Liver (tissue), 9 donors: ENCODE measurements around the gene CHST1. TPM values are rescaled to one million over a fixed set of nuclear protein-coding genes. Genes with fewer than 3 reads are reported as not detected.

Experiments used
- DNase-seq: peaks from one replicate; pipeline ENCODE4 v3.0.0-alpha.2; 2017; ENCODE audit warnings: low spot score
- H3K27ac ChIP-seq, 2 donors: one replicate each; pipeline ENCODE4 v1.7.0; 2013; ENCODE audit warnings: inconsistent platforms in 2 of 2, low read length in 2 of 2, control low read depth in 1 of 2, low read depth in 1 of 2, mild to moderate bottlenecking in 1 of 2
- H3K27me3 ChIP-seq, 4 donors: one replicate each; pipeline versions ENCODE4 v1.6.1 to v1.7.0; 2013; ENCODE audit warnings: low read length in 3 of 4, inconsistent platforms in 1 of 4, mild to moderate bottlenecking in 1 of 4, moderate library complexity in 1 of 4; ENCODE audit not compliant: control insufficient read depth in 4 of 4, insufficient read depth in 4 of 4
- H3K36me3 ChIP-seq, 4 donors: one replicate each; pipeline versions ENCODE4 v1.6.1 to v1.7.0; 2013; ENCODE audit warnings: low read length in 3 of 4, mild to moderate bottlenecking in 3 of 4, low read depth in 1 of 4, moderate library complexity in 1 of 4; ENCODE audit not compliant: control insufficient read depth in 4 of 4, insufficient read depth in 3 of 4
- H3K4me1 ChIP-seq, 4 donors: one replicate each; pipeline versions ENCODE4 v1.6.1 to v1.7.0; 2013; ENCODE audit warnings: low read length in 3 of 4, mild to moderate bottlenecking in 3 of 4, moderate library complexity in 1 of 4; ENCODE audit not compliant: control insufficient read depth in 4 of 4, insufficient read depth in 4 of 4
- H3K4me3 ChIP-seq, 3 donors: one replicate each; pipeline versions ENCODE4 v1.6.1 to v1.7.0; 2013; ENCODE audit warnings: low read length in 3 of 3, control low read depth in 1 of 3, low read depth in 1 of 3, mild to moderate bottlenecking in 1 of 3
- H3K9ac ChIP-seq, 2 donors: one replicate each; pipeline ENCODE4 v1.7.0; 2013; ENCODE audit warnings: low read length in 2 of 2, mild to moderate bottlenecking in 2 of 2, moderate library complexity in 2 of 2, control low read depth in 1 of 2, low read depth in 1 of 2
- H3K9me3 ChIP-seq, 4 donors: one replicate each; pipeline versions ENCODE4 v1.6.1 to v1.7.0; 2013; ENCODE audit warnings: low read length in 3 of 4; ENCODE audit not compliant: control insufficient read depth in 4 of 4
- ATF3 ChIP-seq: IDR thresholded peaks from 2 replicates; pipeline ENCODE4 v1.6.1; 2016; ENCODE audit warnings: antibody characterized with exemption
- EGR1 ChIP-seq, 2 donors: IDR thresholded peaks; 2 replicates each; pipeline ENCODE4 v1.6.1; 2016 to 2018; ENCODE audit warnings: antibody characterized with exemption in 2 of 2, low read depth in 2 of 2
- FOXA1 ChIP-seq: IDR thresholded peaks from 2 replicates; pipeline ENCODE4 v1.6.1; 2016; ENCODE audit warnings: antibody characterized with exemption
- FOXA2 ChIP-seq: IDR thresholded peaks from 2 replicates; pipeline ENCODE4 v1.6.1; 2016; ENCODE audit warnings: antibody characterized with exemption
- GABPA ChIP-seq, 2 donors: IDR thresholded peaks in 1 of 2; conservative IDR thresholded peaks in 1 of 2; 2 replicates each; pipeline ENCODE4 v1.6.1; 2016; ENCODE audit warnings: antibody characterized with exemption in 2 of 2, mild to moderate bottlenecking in 1 of 2, moderate library complexity in 1 of 2
- HNF4A ChIP-seq, 2 donors: conservative IDR thresholded peaks; 2 replicates each; pipeline ENCODE4 v1.6.1; 2016; ENCODE audit warnings: antibody characterized with exemption in 2 of 2, mild to moderate bottlenecking in 2 of 2
- HNF4G ChIP-seq: IDR thresholded peaks from 2 replicates; pipeline ENCODE4 v1.6.1; 2016; ENCODE audit warnings: antibody characterized with exemption
- JUND ChIP-seq, 2 donors: IDR thresholded peaks; 2 replicates each; pipeline ENCODE4 v1.6.1; 2016; ENCODE audit warnings: antibody characterized with exemption in 2 of 2
- MAX ChIP-seq: IDR thresholded peaks from 2 replicates; pipeline ENCODE4 v1.6.1; 2016; ENCODE audit warnings: antibody characterized with exemption
- NR2F2 ChIP-seq: IDR thresholded peaks from 2 replicates; pipeline ENCODE4 v1.6.1; 2016; ENCODE audit warnings: antibody characterized with exemption
- RAD21 ChIP-seq, 2 donors: IDR thresholded peaks; 2 replicates each; pipeline ENCODE4 v1.6.1; 2016; ENCODE audit warnings: antibody characterized with exemption in 2 of 2, mild to moderate bottlenecking in 2 of 2
- REST ChIP-seq: IDR thresholded peaks from 2 replicates; pipeline ENCODE4 v1.6.1; 2016; ENCODE audit warnings: antibody characterized with exemption, mild to moderate bottlenecking
- RXRA ChIP-seq, 2 donors: IDR thresholded peaks; 2 replicates each; pipeline ENCODE4 v1.6.1; 2017 to 2018; ENCODE audit warnings: antibody characterized with exemption in 2 of 2, mild to moderate bottlenecking in 1 of 2
- SP1 ChIP-seq: IDR thresholded peaks from 2 replicates; pipeline ENCODE4 v1.6.1; 2018; ENCODE audit warnings: antibody characterized with exemption, mild to moderate bottlenecking
- YY1 ChIP-seq: IDR thresholded peaks from 2 replicates; pipeline ENCODE4 v1.6.1; 2016; ENCODE audit warnings: antibody characterized with exemption, mild to moderate bottlenecking
- WGBS: extraction: QIAGEN DNeasy Blood & Tissue Kit; methylation state at CpG from one replicate; pipeline ENCODE4 v1.1.7; 2013; 5-methylcytosine and 5-hydroxymethylcytosine counted together
- polyA plus RNA-seq, 2 donors: library from polyadenylated mRNA; stranded (reverse) in 1 of 2; unstranded in 1 of 2; fragments of 200-250 nt in 1 of 2; fragments of >200 nt in 1 of 2; fragmentation: Nextera tagmentation in 1 of 2; extraction: Ambion mirVana in 1 of 2; gene quantifications; one replicate each; pipeline versions ENCODE4 v1.2.1 to v1.2.3, GENCODE V29; 2013 to 2015
- total RNA-seq, 2 donors: library from RNA; depleted of rRNA; stranded (reverse); fragments of >200 nt; gene quantifications; one replicate each; pipeline ENCODE4 v1.2.3, GENCODE V29; 2014
- TF ChIP-seq, protein P1 (sequence below): IDR thresholded peaks from 2 replicates; pipeline ENCODE4 v1.6.1; 2016; ENCODE audit warnings: antibody characterized with exemption
- TF ChIP-seq, protein P2 (sequence below): fragments of 150-350 bp; IDR thresholded peaks from 2 replicates; pipeline ENCODE4 v1.5.1; 2017; ENCODE audit warnings: improper control_type of control experiment, low read depth, low read length; ENCODE audit not compliant: missing input control
- donor health status: healthy.
- donor health status: healthy.
- donor health status: healthy.
- donor health status: healthy.
- donor health status: healthy.

The CHST1 gene
- total and polyA plus RNA-seq, 4 donors, result 0.23 to 0.81 (median 0.45) TPM

DNA sequence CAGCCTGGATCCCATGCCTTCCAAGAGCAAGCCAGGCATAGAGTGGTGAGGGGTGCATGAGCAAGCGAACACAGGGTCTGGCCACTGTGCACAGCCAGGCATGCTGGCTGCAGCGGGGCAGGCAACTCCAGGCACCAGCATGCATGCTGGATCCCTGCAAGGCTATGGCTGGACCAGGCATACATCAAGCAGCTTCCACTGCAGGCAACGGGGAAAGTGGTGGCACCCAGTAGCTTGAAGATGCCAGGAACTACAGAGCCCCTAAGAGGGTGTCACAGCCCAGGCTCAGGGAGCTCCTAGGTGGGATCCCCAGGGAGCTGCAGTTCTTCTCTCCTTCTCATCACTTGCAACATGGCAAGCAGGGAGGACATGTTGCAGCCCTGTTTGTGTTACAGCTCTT, 45.2 kb downstream of the CHST1 start:
- 84% methylated on average over 3 of the region's 3 CpGs for WGBS
- Histone ChIP-seq H3K27ac (no peak overlapping the region), H3K9ac (no peak overlapping the region), H3K27me3 (peaks cover 0 to 2% (median 0%) of the 10 kb centered on the region in 4 donors), H3K36me3 (no peaks in the 10 kb centered on the region), H3K4me3 (no peak overlapping the region), H3K9me3 (peaks cover 6 to 17% (median 10%) of the 10 kb centered on the region in 4 donors), H3K4me1 (no peaks in the 10 kb centered on the region)
- DNase-seq, result peak; percentile 22
- TF ChIP-seq SP1 (no peak), HNF4G (no peak), FOXA2 (no peak), NR2F2 (no peak), ATF3 (no peak), RAD21 (IDR thresholded peaks at IDR 0.05) (no peak), HNF4A (conservative IDR thresholded peaks at IDR 0.05) (no peak), EGR1 (IDR thresholded peaks at IDR 0.05; ENCODE audit: low read depth in 2 of 2) (no peak), YY1 (no peak), REST (no peak), JUND (IDR thresholded peaks at IDR 0.05) (no peak), RXRA (IDR thresholded peaks at IDR 0.05) (no peak)
- TF ChIP-seq, protein P1, sequence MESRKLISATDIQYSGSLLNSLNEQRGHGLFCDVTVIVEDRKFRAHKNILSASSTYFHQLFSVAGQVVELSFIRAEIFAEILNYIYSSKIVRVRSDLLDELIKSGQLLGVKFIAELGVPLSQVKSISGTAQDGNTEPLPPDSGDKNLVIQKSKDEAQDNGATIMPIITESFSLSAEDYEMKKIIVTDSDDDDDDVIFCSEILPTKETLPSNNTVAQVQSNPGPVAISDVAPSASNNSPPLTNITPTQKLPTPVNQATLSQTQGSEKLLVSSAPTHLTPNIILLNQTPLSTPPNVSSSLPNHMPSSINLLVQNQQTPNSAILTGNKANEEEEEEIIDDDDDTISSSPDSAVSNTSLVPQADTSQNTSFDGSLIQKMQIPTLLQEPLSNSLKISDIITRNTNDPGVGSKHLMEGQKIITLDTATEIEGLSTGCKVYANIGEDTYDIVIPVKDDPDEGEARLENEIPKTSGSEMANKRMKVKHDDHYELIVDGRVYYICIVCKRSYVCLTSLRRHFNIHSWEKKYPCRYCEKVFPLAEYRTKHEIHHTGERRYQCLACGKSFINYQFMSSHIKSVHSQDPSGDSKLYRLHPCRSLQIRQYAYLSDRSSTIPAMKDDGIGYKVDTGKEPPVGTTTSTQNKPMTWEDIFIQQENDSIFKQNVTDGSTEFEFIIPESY, result no peak

- peak; percentile 0 for DNase-seq
- Histone ChIP-seq H3K27ac (no peak overlapping the region), H3K27me3 (peaks cover 0 to 2% (median 0%) of the 10 kb centered on the region in 4 donors), H3K4me3 (no peak overlapping the region), H3K9ac (no peak overlapping the region), H3K9me3 (peaks cover 6 to 17% (median 10%) of the 10 kb centered on the region in 4 donors), H3K36me3 (no peaks in the 10 kb centered on the region), H3K4me1 (no peaks in the 10 kb centered on the region)
- TF ChIP-seq YY1 (no peak), REST (no peak), FOXA1 (no peak), EGR1 (IDR thresholded peaks at IDR 0.05; ENCODE audit: low read depth in 2 of 2) (no peak), FOXA2 (no peak), HNF4G (no peak), JUND (IDR thresholded peaks at IDR 0.05) (no peak), GABPA (IDR thresholded peaks at IDR 0.05 in 1 of 2, conservative IDR thresholded peaks at IDR 0.05 in 1 of 2) (no peak), NR2F2 (no peak), ATF3 (no peak), RXRA (IDR thresholded peaks at IDR 0.05) (no peak), RAD21 (IDR thresholded peaks at IDR 0.05) (no peak), MAX (no peak), HNF4A (conservative IDR thresholded peaks at IDR 0.05) (no peak), SP1 (no peak)
- TF ChIP-seq, protein P2, sequence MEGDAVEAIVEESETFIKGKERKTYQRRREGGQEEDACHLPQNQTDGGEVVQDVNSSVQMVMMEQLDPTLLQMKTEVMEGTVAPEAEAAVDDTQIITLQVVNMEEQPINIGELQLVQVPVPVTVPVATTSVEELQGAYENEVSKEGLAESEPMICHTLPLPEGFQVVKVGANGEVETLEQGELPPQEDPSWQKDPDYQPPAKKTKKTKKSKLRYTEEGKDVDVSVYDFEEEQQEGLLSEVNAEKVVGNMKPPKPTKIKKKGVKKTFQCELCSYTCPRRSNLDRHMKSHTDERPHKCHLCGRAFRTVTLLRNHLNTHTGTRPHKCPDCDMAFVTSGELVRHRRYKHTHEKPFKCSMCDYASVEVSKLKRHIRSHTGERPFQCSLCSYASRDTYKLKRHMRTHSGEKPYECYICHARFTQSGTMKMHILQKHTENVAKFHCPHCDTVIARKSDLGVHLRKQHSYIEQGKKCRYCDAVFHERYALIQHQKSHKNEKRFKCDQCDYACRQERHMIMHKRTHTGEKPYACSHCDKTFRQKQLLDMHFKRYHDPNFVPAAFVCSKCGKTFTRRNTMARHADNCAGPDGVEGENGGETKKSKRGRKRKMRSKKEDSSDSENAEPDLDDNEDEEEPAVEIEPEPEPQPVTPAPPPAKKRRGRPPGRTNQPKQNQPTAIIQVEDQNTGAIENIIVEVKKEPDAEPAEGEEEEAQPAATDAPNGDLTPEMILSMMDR, result no peak
- TF ChIP-seq, protein P1, result no peak
Observed at GRCh38 chr11:45618897-45619296, 46.5 kb downstream of the CHST1 start.
